KMS-11 (cell line): ENCODE results near the gene UCN3.

Source experiments
- H2AFZ ChIP-seq: fragments of 200-600 bp; sonication (generic); 2 replicates; pipeline ENCODE4 v1.6.1; 2016; ENCODE audit warnings: antibody characterized with exemption, mixed run types, low read depth
- H3K27ac ChIP-seq: fragments of 200-600 bp; sonication (generic); 2 replicates; pipeline ENCODE4 v1.6.1; 2016; ENCODE audit warnings: mild to moderate bottlenecking, mixed run types
- H3K27me3 ChIP-seq: fragments of 200-600 bp; sonication (generic); 2 replicates; pipeline ENCODE4 v1.6.1; 2017; ENCODE audit warnings: mild to moderate bottlenecking, low read depth, mixed run types, moderate library complexity; ENCODE audit not compliant: insufficient read depth
- H3K36me3 ChIP-seq: fragments of 200-600 bp; sonication (generic); 2 replicates; pipeline ENCODE4 v1.6.1; 2017; ENCODE audit warnings: mild to moderate bottlenecking, mixed run types; ENCODE audit not compliant: insufficient read depth
- H3K4me1 ChIP-seq: fragments of 200-600 bp; sonication (generic); 2 replicates; pipeline ENCODE4 v1.6.1; 2016; ENCODE audit warnings: mild to moderate bottlenecking, low read depth, mixed run types; ENCODE audit not compliant: poor library complexity, severe bottlenecking
- H3K4me2 ChIP-seq: fragments of 200-600 bp; sonication (generic); 2 replicates; pipeline ENCODE4 v1.7.0; 2016; ENCODE audit warnings: mild to moderate bottlenecking, mixed run types
- H3K4me3 ChIP-seq: fragments of 200-600 bp; sonication (generic); IDR thresholded peaks from 2 replicates; pipeline ENCODE4 v1.6.1; 2017; ENCODE audit warnings: low read depth, low read length, mixed read lengths; ENCODE audit not compliant: insufficient read depth
- H3K79me2 ChIP-seq: fragments of 200-600 bp; sonication (generic); 2 replicates; pipeline ENCODE4 v1.6.1; 2016; ENCODE audit warnings: low read depth, mixed run types; ENCODE audit not compliant: insufficient read depth
- H3K9ac ChIP-seq: fragments of 200-600 bp; sonication (generic); 2 replicates; pipeline ENCODE4 v1.6.1; 2016; ENCODE audit warnings: mild to moderate bottlenecking, mixed run types
- H4K20me1 ChIP-seq: fragments of 200-600 bp; sonication (generic); 2 replicates; pipeline ENCODE4 v1.6.1; 2016; ENCODE audit warnings: mild to moderate bottlenecking, mixed run types; ENCODE audit not compliant: insufficient read depth
- CTCF ChIP-seq: fragments of 200-600 bp; sonication (generic); conservative IDR thresholded peaks from 2 replicates; pipeline ENCODE4 v1.6.1; 2017; ENCODE audit warnings: low read depth, mild to moderate bottlenecking, antibody characterized with exemption, low read length, moderate library complexity, mixed read lengths

The UCN3 gene

GRCh38 chr10:5321273-5321672 lies 43.5 kb upstream of the UCN3 start:
- Histone ChIP-seq H3K4me1 (no peaks in the 10 kb centered on the region), H3K9ac (no peak overlapping the region), H3K4me2 (no peak overlapping the region), H3K79me2 (no peaks in the 10 kb centered on the region), H3K36me3 (no peaks in the 10 kb centered on the region), H3K4me3 (no peak overlapping the region), H2AFZ (no peak overlapping the region), H3K27me3 (no peaks in the 10 kb centered on the region), H4K20me1 (no peaks in the 10 kb centered on the region), H3K27ac (no peak overlapping the region)
- no peak for TF ChIP-seq CTCF

- no peaks in the 10 kb centered on the region for H3K4me1 ChIP-seq
- H2AFZ ChIP-seq: no peak overlapping the region
- H3K27me3 ChIP-seq: no peaks in the 10 kb centered on the region
- TF ChIP-seq CTCF: no peak
- H4K20me1 ChIP-seq: no peaks in the 10 kb centered on the region
- no peaks in the 10 kb centered on the region for H3K36me3 ChIP-seq
- no peak overlapping the region for H3K4me2 ChIP-seq
- no peak overlapping the region for H3K9ac ChIP-seq
- H3K79me2 ChIP-seq: no peaks in the 10 kb centered on the region
- H3K27ac ChIP-seq: no peak overlapping the region
- no peak overlapping the region for H3K4me3 ChIP-seq
Measured at GRCh38 chr10:5323446-5323845, 41.3 kb upstream of the UCN3 start.

GRCh38 chr10:5325076-5325475 lies 39.7 kb upstream of the UCN3 start:
- Histone ChIP-seq H3K79me2 (no peaks in the 10 kb centered on the region), H4K20me1 (no peaks in the 10 kb centered on the region), H3K4me2 (no peak overlapping the region), H3K4me1 (no peaks in the 10 kb centered on the region), H3K27me3 (no peaks in the 10 kb centered on the region), H3K36me3 (no peaks in the 10 kb centered on the region), H3K9ac (no peak overlapping the region), H3K27ac (no peak overlapping the region), H2AFZ (no peak overlapping the region), H3K4me3 (no peak overlapping the region)
- no peak for TF ChIP-seq CTCF

- no peak overlapping the region for H3K9ac ChIP-seq
- no peaks in the 10 kb centered on the region for H3K36me3 ChIP-seq
- no peak overlapping the region for H3K27ac ChIP-seq
- H2AFZ ChIP-seq: no peak overlapping the region
- no peak overlapping the region for H3K4me2 ChIP-seq
- no peaks in the 10 kb centered on the region for H4K20me1 ChIP-seq
- no peaks in the 10 kb centered on the region for H3K27me3 ChIP-seq
- no peaks in the 10 kb centered on the region for H3K79me2 ChIP-seq
- H3K4me3 ChIP-seq: no peak overlapping the region
- H3K4me1 ChIP-seq: no peaks in the 10 kb centered on the region
- TF ChIP-seq CTCF: no peak
Measured at GRCh38 chr10:5334196-5334880, 30.4 kb upstream of the UCN3 start.
